GM19043 (cell line): ENCODE results near the gene LY86.
A peak's percentile ranks its signal among the peaks of the same experiment; 100 is the strongest.

Experiments used
- ATAC-seq: cut with Tn5 transposase; IDR thresholded peaks from one replicate; pipeline ENCODE4 v1.9.1; 2021; ENCODE audit warnings: low read depth; ENCODE audit not compliant: unreplicated experiment

LY86 gene

GRCh38 chr6:6588064-6588923 is at the start of gene LY86:
Gene LY86 (plus strand): TSS chr6:6588720. CDS start chr6:6588735, 15 bp downstream.
- peak; percentile 46 for ATAC-seq

- ATAC-seq = no peak
Measured at GRCh38 chr6:6539036-6539435, 49.5 kb upstream of the LY86 start.

- no peak for ATAC-seq
Measured at GRCh38 chr6:6542357-6542756, 46.2 kb upstream of the LY86 start.

- no peak for ATAC-seq
Measured at GRCh38 chr6:6543181-6543879, 45.2 kb upstream of the LY86 start.

- peak; percentile 19 for ATAC-seq
Measured at GRCh38 chr6:6545616-6546317, 42.8 kb upstream of the LY86 start.

- ATAC-seq = peak; percentile 46
Measured at GRCh38 chr6:6546318-6547109, 42.0 kb upstream of the LY86 start.

- ATAC-seq = peak; percentile 70
Measured at GRCh38 chr6:6547110-6547879, 41.2 kb upstream of the LY86 start.

- no peak for ATAC-seq
Measured at GRCh38 chr6:6556161-6556737, 32.3 kb upstream of the LY86 start.

- ATAC-seq = no peak
Measured at GRCh38 chr6:6556738-6557503, 31.6 kb upstream of the LY86 start.

GRCh38 chr6:6557504-6557839 is 31.0 kb upstream of the LY86 start:
- no peak for ATAC-seq

- no peak for ATAC-seq
Measured at GRCh38 chr6:6557886-6558285, 30.6 kb upstream of the LY86 start.

GRCh38 chr6:6559994-6560570 is 28.4 kb upstream of the LY86 start:
- no peak for ATAC-seq

- ATAC-seq = no peak
Measured at GRCh38 chr6:6560909-6561308, 27.6 kb upstream of the LY86 start.

- no peak for ATAC-seq
Measured at GRCh38 chr6:6564154-6564553, 24.4 kb upstream of the LY86 start.

GRCh38 chr6:6565069-6565468 is 23.5 kb upstream of the LY86 start:
- no peak for ATAC-seq

GRCh38 chr6:6565488-6565887 is 23.0 kb upstream of the LY86 start:
- ATAC-seq = no peak

- no peak for ATAC-seq
Measured at GRCh38 chr6:6566766-6567165, 21.8 kb upstream of the LY86 start.

GRCh38 chr6:6569096-6569810 is 19.3 kb upstream of the LY86 start:
- no peak for ATAC-seq
